Gastroesophageal sphincter (tissue), 3 donors: Measurements from ENCODE around the gene TMEM168.

Source experiments
- EP300 ChIP-seq: sonication (generic); formaldehyde crosslinking; IDR thresholded peaks from one replicate; pipeline ENCODE4 v1.6.1; 2017; ENCODE audit warnings: antibody characterized with exemption, mild to moderate bottlenecking
- TF ChIP-seq, protein P1 (sequence below), 4 experiments: fragments of 200-600 bp in 2 of 4; fragments of 450-650 bp in 2 of 4; sonication (generic) in 1 of 4; IDR thresholded peaks; one replicate each; pipeline ENCODE4 v1.5.1; 2017 to 2019; ENCODE audit warnings: antibody characterized with exemption in 4 of 4, mild to moderate bottlenecking in 2 of 4, moderate library complexity in 2 of 4

DNA sequence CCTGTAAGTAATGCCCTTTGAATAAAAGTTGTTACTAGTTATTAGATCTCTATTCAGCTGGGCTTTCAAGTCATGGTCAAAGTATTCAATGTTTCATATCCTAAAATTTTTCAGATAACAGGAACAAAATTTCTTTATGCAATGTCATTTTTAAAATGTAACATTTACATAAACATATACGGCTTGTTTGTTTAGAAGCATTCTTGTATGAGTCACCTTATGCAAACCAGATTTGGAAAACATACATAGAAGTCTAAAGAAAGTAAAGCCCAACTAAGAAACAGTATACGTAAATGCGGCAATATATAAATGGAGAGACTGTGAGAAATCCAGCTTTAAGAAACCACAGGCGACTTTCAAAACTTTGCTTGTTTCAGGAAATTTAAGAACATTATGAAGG lies 10.5 kb downstream of the TMEM168 start:
- TF ChIP-seq, protein P1, sequence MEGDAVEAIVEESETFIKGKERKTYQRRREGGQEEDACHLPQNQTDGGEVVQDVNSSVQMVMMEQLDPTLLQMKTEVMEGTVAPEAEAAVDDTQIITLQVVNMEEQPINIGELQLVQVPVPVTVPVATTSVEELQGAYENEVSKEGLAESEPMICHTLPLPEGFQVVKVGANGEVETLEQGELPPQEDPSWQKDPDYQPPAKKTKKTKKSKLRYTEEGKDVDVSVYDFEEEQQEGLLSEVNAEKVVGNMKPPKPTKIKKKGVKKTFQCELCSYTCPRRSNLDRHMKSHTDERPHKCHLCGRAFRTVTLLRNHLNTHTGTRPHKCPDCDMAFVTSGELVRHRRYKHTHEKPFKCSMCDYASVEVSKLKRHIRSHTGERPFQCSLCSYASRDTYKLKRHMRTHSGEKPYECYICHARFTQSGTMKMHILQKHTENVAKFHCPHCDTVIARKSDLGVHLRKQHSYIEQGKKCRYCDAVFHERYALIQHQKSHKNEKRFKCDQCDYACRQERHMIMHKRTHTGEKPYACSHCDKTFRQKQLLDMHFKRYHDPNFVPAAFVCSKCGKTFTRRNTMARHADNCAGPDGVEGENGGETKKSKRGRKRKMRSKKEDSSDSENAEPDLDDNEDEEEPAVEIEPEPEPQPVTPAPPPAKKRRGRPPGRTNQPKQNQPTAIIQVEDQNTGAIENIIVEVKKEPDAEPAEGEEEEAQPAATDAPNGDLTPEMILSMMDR (IDR thresholded peaks at IDR 0.05): no peak
- TF ChIP-seq EP300: no peak
